Renal pelvis (tissue), 12 donors: ENCODE measurements around the gene SEMA6A. TPM values are rescaled to one million over a fixed set of nuclear protein-coding genes. Genes with fewer than 3 reads are reported as not detected.

ENCODE experiments used
- DNase-seq: peaks from one replicate; pipeline ENCODE4 v3.0.0-alpha.2; 2013
- long read RNA-seq, 16 experiments: transcript quantifications; one replicate each; lab custom pipeline, GENCODE V29; 2026
- polyA plus RNA-seq, 3 donors: library from polyadenylated mRNA; unstranded; fragments of 120-200 nt; gene quantifications; one replicate each; pipeline ENCODE4 v1.2.1, GENCODE V29; 2013; ENCODE audit not compliant: insufficient read length in 3 of 3

Gene SEMA6A
- polyA plus RNA-seq, result 10 to 100 TPM; 46.0 to 67.2 (median 64.2) TPM
- long read RNA-seq, donor 1, full-length matches to known transcripts, result 7 of 7 reads
- long read RNA-seq, donor 1, partial matches to known transcripts, result 0 of 7 reads
- long read RNA-seq, donor 1, other reads (novel, unspliced or antisense), result 0 of 7 reads
- long read RNA-seq, donor 2, full-length matches to known transcripts, result 5 of 5 reads
- long read RNA-seq, donor 2, partial matches to known transcripts, result 0 of 5 reads
- long read RNA-seq, donor 2, other reads (novel, unspliced or antisense), result 0 of 5 reads
- long read RNA-seq, donor 3, full-length matches to known transcripts, result 7 of 7 reads
- long read RNA-seq, donor 3, partial matches to known transcripts, result 0 of 7 reads
- long read RNA-seq, donor 3, other reads (novel, unspliced or antisense), result 0 of 7 reads
- long read RNA-seq, donor 4, full-length matches to known transcripts, result 4 of 4 reads
- long read RNA-seq, donor 4, partial matches to known transcripts, result 0 of 4 reads
- long read RNA-seq, donor 4, other reads (novel, unspliced or antisense), result 0 of 4 reads
- long read RNA-seq, donor 5, partial matches to known transcripts, result 0 of 2 reads
- long read RNA-seq, donor 5, other reads (novel, unspliced or antisense), result 0 of 2 reads
- long read RNA-seq, donor 6, full-length matches to known transcripts, result 4 of 19 reads
- long read RNA-seq, donor 6, partial matches to known transcripts, result 15 of 19 reads
- long read RNA-seq, donor 6, other reads (novel, unspliced or antisense), result 0 of 19 reads
- long read RNA-seq, donor 7, full-length matches to known transcripts, result 5 of 10 reads
- long read RNA-seq, donor 7, partial matches to known transcripts, result 5 of 10 reads
- long read RNA-seq, donor 7, other reads (novel, unspliced or antisense), result 0 of 10 reads
- long read RNA-seq, donor 8, full-length matches to known transcripts, result 5 of 10 reads
- long read RNA-seq, donor 8, partial matches to known transcripts, result 5 of 10 reads
- long read RNA-seq, donor 8, other reads (novel, unspliced or antisense), result 0 of 10 reads
- long read RNA-seq, donor 9, full-length matches to known transcripts, result 6 of 6 reads
- long read RNA-seq, donor 9, partial matches to known transcripts, result 0 of 6 reads
- long read RNA-seq, donor 9, other reads (novel, unspliced or antisense), result 0 of 6 reads
- long read RNA-seq, donor 10, full-length matches to known transcripts, result 2 of 8 reads
- long read RNA-seq, donor 10, partial matches to known transcripts, result 6 of 8 reads
- long read RNA-seq, donor 10, other reads (novel, unspliced or antisense), result 0 of 8 reads
- long read RNA-seq, donor 11, partial matches to known transcripts, result 0 of 2 reads
- long read RNA-seq, donor 11, other reads (novel, unspliced or antisense), result 0 of 2 reads
- long read RNA-seq, donor 12, full-length matches to known transcripts, result 7 of 23 reads
- long read RNA-seq, donor 12, partial matches to known transcripts, result 16 of 23 reads
- long read RNA-seq, donor 12, other reads (novel, unspliced or antisense), result 0 of 23 reads
- long read RNA-seq, donor 13, partial matches to known transcripts, result 0 of 2 reads
- long read RNA-seq, donor 13, other reads (novel, unspliced or antisense), result 0 of 2 reads
- long read RNA-seq, donor 14, full-length matches to known transcripts, result 12 of 26 reads
- long read RNA-seq, donor 14, partial matches to known transcripts, result 14 of 26 reads
- long read RNA-seq, donor 14, other reads (novel, unspliced or antisense), result 0 of 26 reads
- long read RNA-seq, donor 15, full-length matches to known transcripts, result 5 of 10 reads
- long read RNA-seq, donor 15, partial matches to known transcripts, result 5 of 10 reads
- long read RNA-seq, donor 15, other reads (novel, unspliced or antisense), result 0 of 10 reads
- long read RNA-seq, donor 16, full-length matches to known transcripts, result 1 of 10 reads
- long read RNA-seq, donor 16, partial matches to known transcripts, result 9 of 10 reads
- long read RNA-seq, donor 16, other reads (novel, unspliced or antisense), result 0 of 10 reads

- peak; percentile 94 for DNase-seq
Observed at GRCh38 chr5:116574367-116575325, at the start of gene SEMA6A. Gene SEMA6A, minus strand, starts transcription at chr5:116574823. Its CDS starts 69,879 bp downstream, at chr5:116504944.

DNA sequence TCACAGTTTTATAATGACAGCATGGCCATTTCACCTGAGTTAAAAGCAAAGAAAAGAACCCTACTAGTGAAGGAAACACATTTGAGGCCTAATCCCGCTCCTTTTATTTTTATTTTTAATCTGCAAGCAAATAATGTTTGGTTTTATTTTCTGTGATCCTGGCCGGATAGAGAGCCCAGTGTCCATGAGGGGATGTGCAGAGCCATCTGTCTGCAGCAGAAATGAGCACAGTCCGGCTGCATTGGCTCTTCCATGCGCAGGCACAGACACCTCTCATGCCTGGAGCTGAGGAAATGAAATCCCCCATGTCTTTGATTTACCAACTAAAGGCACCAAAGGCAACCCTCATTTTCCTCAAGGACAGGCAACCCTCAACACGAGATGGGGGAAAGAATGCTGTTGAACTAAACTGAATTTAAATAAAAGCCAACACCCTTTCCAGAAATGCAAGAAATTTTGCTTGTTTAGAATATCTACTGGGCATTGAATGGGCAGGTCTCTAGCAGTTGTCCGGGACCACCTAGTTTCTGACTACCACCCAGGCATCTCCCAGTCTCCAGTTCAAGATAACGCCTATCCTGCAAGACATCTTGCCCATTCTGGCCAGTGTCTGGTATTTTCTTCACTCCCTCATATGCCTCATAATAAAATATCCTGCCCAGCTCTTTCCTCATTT is 47.9 kb upstream of the SEMA6A start:
- no peak for DNase-seq

DNA sequence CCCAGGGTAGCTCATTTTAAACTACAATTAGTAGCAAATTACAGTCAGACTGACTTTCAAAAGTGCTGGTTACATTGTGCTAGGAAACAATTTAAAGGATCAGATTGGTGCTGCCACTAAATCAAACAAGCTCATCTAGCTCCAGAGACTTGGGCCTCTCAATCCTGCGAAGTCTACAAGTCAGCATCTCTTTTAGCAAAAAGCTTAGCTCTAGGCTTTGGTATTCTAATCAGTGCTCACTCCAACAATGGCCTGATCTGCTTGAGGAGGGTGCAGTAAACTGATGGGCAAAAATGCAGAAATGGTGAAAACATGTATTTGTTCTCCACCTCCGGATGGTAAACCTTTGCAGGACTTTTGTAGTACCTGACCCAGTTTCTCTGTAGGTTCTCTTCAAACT is 47.0 kb upstream of the SEMA6A start:
- DNase-seq, result no peak

DNA sequence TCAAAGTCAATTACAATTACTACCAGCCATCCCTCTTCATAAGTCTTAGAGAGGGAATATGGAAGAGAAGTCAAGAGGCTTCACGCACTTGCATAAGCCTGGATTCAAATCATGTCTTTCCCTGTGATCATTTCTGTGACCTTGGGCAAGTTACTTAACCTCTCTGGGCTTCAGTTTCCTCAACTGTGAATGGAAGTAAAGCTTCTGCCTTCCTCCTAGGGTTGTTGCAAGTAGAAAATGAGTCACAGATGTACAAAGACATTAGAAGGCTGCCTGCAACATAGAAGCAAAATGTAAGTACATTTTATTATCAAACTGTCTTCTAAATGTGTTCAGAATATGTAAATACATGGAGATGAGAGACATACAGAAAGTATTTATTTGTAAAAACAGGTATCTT is 42.3 kb upstream of the SEMA6A start:
- no peak for DNase-seq

- DNase-seq, result no peak
Observed at GRCh38 chr5:116614603-116614920, 39.9 kb upstream of the SEMA6A start.

DNA sequence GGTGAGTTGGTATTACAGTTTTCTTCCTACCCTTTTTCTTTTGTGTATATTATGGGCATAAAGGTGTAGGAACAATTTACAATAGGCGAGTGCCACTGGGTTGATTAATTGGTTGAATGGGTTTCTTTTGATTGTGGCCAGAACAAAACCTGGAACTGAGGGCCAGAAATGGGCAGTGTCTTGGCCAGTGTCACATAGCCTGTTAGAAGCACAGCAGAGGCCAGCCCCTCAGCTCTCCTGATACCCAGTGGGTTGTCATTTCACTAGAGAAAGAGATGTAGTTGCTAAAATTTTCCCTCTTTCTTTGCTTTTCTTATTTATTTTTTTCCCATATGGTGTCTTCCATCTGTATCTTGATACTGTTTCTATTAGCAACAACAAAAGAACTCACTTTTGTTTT is 38.8 kb upstream of the SEMA6A start:
- DNase-seq, result no peak

DNA sequence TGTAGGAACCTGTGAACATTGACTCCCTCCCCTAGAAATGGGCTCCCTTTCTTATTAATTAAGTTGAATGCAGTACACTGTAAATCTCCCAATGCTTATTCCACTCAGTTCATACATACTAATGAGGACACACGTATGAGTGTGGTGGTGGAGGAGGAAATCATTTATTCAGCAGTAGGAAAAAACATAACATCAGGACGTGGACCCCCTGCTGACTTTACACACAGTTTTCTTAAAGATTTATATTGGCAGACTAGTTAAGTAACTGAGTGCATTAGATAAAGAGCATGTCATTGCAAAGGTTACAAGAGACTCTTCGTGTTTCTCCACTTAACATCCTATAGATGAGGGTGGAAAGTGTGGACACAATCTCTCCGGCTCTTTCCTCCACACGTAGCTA is 37.8 kb upstream of the SEMA6A start:
- DNase-seq, result no peak

DNA sequence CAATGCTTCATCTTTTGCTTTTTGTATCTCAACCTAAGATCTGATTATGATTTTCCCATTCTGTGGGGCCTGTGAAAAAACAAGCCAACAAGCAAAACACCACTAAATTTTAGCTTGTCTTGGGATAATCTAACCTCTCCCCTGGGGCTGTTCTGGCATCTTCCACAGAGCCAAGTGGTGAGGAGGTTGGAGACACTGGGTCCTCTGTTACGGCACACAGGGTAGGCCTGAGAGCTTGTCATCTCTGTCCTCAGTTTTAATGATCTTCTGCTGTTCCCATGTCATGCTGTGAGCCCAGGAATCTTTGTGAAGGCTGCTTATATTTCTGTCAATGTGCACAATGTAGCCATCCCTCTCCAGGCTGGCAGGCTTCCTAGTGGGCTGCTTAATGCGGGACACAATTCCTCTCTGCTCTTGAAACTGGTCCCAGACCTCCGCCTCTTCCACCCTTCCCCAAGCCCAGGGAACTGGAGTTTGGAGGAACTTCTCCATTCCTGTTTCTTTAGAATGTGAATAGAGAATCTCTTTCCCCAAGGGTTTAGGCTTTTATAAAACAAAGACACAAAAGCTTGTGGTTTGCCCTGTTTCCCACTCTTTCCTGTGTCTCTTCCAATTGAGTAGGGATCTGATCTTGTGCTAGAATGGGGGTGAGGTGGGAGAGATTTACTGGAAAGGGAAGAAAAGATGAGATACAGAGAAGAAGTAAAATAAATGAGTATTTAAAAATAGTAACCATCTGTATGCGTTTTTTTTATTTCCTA is 30.9 kb upstream of the SEMA6A start:
- DNase-seq, result no peak

DNA sequence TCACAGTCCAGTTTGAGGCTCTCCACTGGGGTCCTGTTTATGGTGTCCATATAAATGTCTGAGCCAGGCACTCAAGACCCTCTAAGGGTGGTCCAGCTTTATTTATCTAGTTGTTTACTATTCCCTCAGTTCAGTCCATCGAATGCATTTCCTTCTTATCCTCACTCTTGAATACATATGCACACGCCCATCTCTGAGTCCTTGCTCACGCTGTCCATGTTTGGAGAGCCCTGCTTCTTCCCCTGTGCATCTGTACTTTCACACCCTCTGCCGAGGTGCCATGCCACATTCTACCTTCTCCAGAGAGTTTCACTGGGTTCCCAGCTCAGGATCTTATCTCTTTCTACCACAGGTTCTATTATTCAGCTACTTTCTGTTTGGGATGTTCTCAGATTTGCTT is 30.2 kb upstream of the SEMA6A start:
- no peak for DNase-seq

DNA sequence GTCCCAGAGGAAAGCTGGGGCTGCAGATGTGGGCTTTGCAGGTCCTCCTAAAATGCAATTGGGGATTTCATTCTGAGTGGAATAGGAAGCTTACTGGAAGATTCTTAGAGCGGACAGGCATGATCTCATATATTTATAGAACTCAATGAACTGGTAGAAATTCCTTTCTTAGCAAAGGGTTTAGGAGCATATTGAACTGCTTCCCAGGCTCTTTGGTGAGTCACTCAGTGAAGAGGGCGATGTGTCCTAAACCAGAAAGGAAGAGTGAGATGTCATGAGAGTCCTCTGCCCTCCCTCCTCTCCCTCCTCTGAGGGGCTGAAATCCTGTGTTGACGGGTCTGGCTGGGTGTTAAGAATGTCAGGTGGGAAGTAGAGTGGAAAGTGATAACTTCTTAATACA is 26.3 kb upstream of the SEMA6A start:
- no peak for DNase-seq

GRCh38 chr5:116598911-116599310 is 24.3 kb upstream of the SEMA6A start:
- DNase-seq, result no peak

DNA sequence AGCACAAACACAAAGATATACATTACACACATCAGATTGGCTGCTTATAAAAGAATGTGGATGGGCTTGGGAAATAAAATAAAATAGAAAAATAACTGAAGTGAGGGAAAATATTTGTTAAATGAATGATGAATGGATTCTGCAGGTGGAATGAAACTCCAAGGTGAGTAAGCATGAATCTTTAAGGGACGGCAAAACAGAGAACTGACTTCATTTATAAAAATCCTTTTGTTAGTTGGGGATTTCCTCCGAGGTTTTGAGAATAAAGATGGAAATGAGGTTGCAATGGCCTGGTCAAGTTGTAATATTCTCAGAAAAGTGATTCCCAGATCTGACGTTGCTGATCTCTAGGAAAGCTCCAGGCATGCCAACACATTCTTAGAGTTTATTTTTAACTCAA is 20.9 kb upstream of the SEMA6A start:
- DNase-seq, result no peak

GRCh38 chr5:116593340-116593739 is 18.7 kb upstream of the SEMA6A start:
- no peak for DNase-seq

DNA sequence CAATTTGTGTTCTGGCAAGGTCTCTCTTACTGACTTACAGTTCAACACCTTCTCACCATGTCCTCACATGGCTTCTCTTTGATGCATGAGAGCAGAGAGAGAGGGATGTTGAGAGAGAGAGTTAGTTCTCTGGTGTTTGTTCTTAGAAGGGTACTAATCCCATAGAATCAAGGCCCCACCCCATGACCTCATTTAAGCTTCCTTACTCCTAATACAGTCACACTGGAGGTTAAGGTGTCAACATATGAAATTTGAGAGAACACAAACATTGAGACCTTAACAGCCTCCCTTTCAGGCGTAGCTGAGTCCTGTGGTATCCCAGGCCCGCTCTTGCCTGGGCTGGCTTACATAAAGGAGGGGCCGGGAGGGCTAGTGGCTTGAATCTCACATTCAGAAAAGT is 10.6 kb upstream of the SEMA6A start:
- DNase-seq, result no peak

DNA sequence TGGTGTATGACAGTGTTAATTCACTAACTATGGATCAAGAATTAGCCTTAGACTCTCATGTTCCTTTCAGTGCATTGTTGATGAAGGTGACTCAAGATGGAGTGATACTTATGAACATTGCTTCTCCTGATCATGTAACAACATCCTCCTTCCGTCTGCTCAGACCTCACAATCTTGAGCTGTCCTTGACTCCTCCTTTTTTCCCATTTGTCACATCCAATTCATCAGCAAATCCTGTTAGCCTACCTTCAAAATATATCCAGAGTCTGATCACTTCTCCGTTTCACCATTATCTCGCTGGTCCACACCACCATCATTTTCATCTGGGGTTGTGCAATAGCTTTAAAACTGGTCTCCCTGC is 9.2 kb upstream of the SEMA6A start:
- no peak for DNase-seq

GRCh38 chr5:116583085-116583861 is 8.7 kb upstream of the SEMA6A start:
- DNase-seq, result no peak

DNA sequence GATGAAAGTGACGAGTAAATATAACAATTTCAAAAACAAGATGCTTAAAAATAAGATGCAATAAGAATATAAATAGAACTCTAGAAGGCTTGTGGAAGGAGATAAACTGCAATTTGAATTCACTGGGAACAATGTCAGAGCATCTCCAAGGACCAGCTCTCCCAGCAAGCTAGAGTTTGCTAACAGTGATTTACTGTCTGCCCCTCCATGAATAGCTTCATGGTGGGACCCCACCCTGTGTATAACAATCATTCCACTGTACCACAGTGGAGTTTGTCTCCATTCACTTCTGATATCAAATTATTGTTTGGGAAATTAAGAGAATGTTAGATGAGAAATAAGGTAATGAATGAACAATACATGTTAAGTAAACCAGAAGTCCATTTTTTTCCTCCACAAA is 7.3 kb upstream of the SEMA6A start:
- no peak for DNase-seq
